Measurements from ENCODE around the gene MTM1. TPM values are rescaled to one million over a fixed set of nuclear protein-coding genes. Genes with fewer than 3 reads are reported as not detected.
A peak's percentile ranks its signal among the peaks of the same experiment; 100 is the strongest.

MTM1 gene
- total RNA-seq, 1 donor from 2014 or later, result 6.6 TPM

DNA sequence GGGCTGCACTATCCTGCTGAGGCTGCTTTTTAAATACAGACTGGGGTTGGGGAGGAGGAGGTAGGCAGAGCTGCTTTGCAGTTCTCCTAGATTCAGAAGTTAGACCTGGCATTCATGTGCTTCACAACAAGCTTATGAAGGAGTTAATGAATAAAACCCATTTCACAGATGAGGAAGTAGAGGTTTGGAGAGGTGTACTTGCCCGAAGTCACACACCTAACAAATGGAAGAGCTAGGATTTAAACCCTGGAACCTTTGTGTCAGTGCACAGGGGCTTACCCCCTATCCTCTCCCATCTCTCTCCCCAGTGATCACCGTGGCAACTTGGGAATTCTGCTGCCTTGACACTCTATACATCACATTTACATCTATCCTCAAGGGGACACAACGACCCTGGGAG lies 3.6 kb upstream of the MTM1 start:
- Histone ChIP-seq H3K27me3 (ENCODE audit: control insufficient read depth, insufficient read depth, low read length) (no peaks in the 10 kb centered on the region), H3K36me3 (ENCODE audit: control insufficient read depth, insufficient read depth, low read length) (no peaks in the 10 kb centered on the region), H3K4me3 (ENCODE audit: low read depth, low read length) (no peak overlapping the region)
- TF ChIP-seq, protein P1, sequence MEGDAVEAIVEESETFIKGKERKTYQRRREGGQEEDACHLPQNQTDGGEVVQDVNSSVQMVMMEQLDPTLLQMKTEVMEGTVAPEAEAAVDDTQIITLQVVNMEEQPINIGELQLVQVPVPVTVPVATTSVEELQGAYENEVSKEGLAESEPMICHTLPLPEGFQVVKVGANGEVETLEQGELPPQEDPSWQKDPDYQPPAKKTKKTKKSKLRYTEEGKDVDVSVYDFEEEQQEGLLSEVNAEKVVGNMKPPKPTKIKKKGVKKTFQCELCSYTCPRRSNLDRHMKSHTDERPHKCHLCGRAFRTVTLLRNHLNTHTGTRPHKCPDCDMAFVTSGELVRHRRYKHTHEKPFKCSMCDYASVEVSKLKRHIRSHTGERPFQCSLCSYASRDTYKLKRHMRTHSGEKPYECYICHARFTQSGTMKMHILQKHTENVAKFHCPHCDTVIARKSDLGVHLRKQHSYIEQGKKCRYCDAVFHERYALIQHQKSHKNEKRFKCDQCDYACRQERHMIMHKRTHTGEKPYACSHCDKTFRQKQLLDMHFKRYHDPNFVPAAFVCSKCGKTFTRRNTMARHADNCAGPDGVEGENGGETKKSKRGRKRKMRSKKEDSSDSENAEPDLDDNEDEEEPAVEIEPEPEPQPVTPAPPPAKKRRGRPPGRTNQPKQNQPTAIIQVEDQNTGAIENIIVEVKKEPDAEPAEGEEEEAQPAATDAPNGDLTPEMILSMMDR (IDR thresholded peaks at IDR 0.05; ENCODE audit: insufficient read depth, low read length, poor library complexity, severe bottlenecking), result no peak
- no peak for DNase-seq (ENCODE audit: low read depth)

DNA sequence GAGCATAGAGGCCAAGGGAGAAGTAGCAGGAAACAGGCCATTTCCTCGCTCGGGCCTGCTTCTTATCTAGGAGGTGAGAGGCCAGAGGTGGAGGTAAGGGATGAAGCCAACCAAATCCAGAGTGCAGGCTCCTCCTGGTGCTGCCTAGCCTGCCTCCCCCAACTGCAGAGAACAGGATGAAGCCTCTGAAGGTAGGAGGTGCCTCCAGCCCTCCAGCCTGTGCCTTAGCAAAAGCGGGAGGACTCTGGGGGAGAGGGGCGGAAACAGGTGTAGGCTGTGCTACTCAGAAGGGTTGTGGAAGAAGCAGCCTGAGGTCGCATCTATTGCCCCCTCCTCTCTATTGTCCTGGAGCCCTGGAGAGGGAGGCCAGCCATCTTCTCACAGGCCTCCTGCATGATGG lies 2.9 kb upstream of the MTM1 start:
- no peak for DNase-seq (ENCODE audit: low read depth)
- Histone ChIP-seq H3K4me3 (ENCODE audit: low read depth, low read length) (no peak overlapping the region), H3K27me3 (ENCODE audit: control insufficient read depth, insufficient read depth, low read length) (no peaks in the 10 kb centered on the region), H3K36me3 (ENCODE audit: control insufficient read depth, insufficient read depth, low read length) (no peaks in the 10 kb centered on the region)
- TF ChIP-seq, protein P1 (IDR thresholded peaks at IDR 0.05; ENCODE audit: insufficient read depth, low read length, poor library complexity, severe bottlenecking), result no peak

DNA sequence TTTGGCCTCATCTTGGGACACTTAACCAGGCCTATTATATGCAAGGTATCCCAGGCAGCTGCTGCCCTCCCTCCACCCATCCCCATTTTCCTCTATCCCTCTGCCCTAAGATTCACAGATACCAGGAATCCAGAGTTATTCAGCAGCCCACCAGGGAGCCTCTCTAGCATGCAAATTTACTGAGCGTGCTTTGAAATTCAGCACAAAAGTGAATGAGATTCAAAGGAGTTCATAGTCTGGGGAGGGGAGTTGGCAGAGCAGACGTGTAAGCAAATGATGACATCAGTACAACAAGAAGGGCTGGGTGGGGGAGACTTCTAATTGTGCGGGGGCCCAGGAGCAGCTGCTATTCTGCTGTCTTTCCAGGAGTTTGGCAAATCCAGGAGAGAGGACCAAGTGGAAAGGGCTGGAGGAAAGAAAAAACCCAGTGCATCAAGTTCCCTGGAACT lies 1.7 kb upstream of the MTM1 start:
- H3K4me3 ChIP-seq (ENCODE audit: low read depth, low read length), result no peak overlapping the region
- DNase-seq (ENCODE audit: low read depth), result no peak
- TF ChIP-seq, protein P1 (IDR thresholded peaks at IDR 0.05; ENCODE audit: insufficient read depth, low read length, poor library complexity, severe bottlenecking), result no peak

DNA sequence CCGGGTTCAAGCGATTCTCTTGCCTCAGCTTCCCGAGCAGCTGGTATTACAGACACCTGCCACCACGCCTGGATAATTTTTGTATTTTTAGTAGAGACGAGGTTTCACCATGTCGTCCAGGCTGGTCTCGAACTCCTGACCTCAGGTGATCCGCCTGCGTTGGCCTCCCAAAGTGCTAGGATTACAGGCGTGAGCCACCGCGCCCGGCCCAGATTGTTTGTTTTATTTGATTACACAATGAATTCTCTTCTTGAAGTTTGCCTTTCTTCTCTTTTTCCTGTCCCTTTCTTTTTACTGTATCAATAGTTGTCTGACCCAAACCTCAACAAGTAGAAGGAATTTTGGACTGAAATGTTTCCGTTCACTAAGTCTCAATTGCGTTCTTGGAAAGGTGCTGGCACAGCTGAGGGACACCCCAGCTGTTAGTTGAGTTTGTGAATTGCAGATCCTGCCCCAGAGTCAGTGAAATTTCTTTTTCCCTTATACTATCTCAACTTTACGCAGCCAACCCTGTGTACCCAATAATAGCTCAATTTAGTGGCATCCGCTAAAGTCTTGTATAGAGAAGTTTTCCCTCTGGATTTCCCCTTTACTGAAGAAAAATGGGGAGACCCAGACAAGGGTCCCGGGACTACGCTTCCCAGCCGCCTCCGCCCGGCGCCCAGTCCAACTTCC lies 639 bp upstream of the MTM1 start:
- Histone ChIP-seq H3K27me3 (ENCODE audit: control insufficient read depth, insufficient read depth, low read length) (no peaks in the 10 kb centered on the region), H3K4me3 (ENCODE audit: low read depth, low read length) (no peak overlapping the region), H3K36me3 (ENCODE audit: control insufficient read depth, insufficient read depth, low read length) (no peaks in the 10 kb centered on the region)
- TF ChIP-seq, protein P1 (IDR thresholded peaks at IDR 0.05; ENCODE audit: insufficient read depth, low read length, poor library complexity, severe bottlenecking), result no peak
- no peak for DNase-seq (ENCODE audit: low read depth)

More for the DNA sequence above, 1.7 kb upstream of the MTM1 start:
- Histone ChIP-seq H3K36me3 (ENCODE audit: control insufficient read depth, insufficient read depth, low read length) (no peaks in the 10 kb centered on the region), H3K27me3 (ENCODE audit: control insufficient read depth, insufficient read depth, low read length) (no peaks in the 10 kb centered on the region)

DNA sequence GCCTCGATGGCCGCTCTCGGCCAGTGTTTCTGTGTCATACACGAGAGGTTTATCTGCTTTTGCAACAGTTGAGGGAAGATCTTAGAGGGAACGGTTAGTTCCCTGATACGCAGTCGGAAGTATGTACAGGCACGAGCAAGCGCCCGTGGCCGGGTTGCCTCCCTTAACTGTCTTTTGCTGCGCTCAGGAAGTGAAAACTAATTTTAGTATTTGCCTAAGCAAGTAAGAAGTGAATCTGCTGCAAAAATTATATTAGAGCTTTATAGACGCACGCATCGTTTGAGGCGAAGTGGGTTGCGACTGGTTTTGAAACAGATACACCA lies 695 bp downstream of the MTM1 start:
- no peak for DNase-seq (ENCODE audit: low read depth)
- TF ChIP-seq, protein P1 (IDR thresholded peaks at IDR 0.05; ENCODE audit: insufficient read depth, low read length, poor library complexity, severe bottlenecking), result no peak
- no peaks in the 10 kb centered on the region for H3K27me3 ChIP-seq (ENCODE audit: control insufficient read depth, insufficient read depth, low read length)
- H3K4me3 ChIP-seq (ENCODE audit: low read depth, low read length), result peak overlapping the region; percentile 85
- H3K36me3 ChIP-seq (ENCODE audit: control insufficient read depth, insufficient read depth, low read length), result no peaks in the 10 kb centered on the region

DNA sequence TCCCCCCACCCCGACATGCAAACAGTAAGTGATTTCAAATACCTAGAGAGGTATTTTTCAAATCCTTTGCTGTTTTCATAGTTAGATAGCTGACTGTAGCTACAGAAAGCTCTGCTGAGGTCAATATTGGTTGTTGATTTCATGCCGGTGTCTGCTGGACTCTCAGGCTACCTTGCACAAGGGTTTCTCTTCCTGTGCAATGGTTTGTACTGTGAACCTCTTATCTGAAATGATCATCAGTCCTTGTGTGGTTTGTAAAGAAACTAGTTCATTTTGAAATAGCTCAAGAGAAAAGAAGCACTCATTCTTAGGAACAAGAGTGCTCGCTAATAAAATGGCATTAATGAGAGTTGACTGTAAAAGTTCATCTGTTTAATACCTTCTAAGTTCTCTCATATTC lies 2.1 kb downstream of the MTM1 start:
- TF ChIP-seq, protein P1 (IDR thresholded peaks at IDR 0.05; ENCODE audit: insufficient read depth, low read length, poor library complexity, severe bottlenecking), result no peak
- H3K27me3 ChIP-seq (ENCODE audit: control insufficient read depth, insufficient read depth, low read length), result no peaks in the 10 kb centered on the region
- H3K4me3 ChIP-seq (ENCODE audit: low read depth, low read length), result no peak overlapping the region
- DNase-seq (ENCODE audit: low read depth), result no peak
- no peaks in the 10 kb centered on the region for H3K36me3 ChIP-seq (ENCODE audit: control insufficient read depth, insufficient read depth, low read length)

Data from kidney epithelial cell (primary cell).